Measurements from ENCODE around the gene PDGFRB. TPM values are rescaled to one million over a fixed set of nuclear protein-coding genes. Genes with fewer than 3 reads are reported as not detected.

The PDGFRB gene
- total RNA-seq, 1 experiment from 2014 or later = not detected

DNA sequence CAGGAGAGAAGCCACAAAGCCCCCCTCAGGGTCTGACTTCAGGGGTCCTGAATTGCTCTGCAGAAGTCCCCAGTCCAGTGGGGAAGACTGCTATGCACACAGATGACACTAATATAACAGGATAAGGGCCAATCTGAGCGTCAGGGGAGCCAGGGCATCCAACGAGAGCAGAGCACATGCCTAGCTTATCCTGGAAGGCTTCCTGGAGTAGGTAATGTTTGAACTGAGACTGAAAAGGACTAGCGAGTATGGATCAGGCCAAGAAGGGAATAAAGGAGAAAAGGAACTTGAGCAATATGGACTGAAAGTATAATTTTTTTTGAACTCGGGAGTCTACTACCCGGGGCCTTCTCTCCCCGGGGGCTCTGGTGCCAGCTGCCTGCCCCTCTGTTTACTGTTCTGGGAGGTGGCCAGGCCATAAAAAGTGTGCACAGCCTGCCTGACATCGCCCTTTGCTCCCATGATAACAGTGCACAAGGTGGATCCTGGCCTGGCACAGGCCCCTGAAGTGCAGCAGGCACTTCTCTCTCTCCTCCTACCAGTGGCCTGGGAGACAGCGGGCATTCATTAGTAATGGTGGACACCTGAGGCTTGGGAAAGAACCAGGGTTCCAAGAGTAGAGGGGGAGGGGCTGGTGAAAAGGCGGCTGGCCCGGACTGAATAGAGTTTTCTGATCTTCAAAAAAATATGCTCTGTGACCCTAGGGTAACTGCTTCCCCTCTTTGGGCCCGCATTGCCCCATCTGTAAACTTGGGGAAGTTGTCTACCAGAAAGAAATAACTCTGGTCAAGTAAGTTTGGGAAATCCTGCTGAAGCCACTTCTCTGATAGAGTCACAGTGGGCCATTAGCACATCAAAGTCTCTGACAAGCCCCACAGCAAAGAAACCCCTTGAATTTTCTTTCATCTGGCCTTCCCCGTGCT is 29.6 kb upstream of the PDGFRB start:
- Histone ChIP-seq H3K79me2 (ENCODE audit: low read length) (no peaks in the 10 kb centered on the region), H3K9ac (ENCODE audit: low read length) (no peak overlapping the region), H3K4me1 (ENCODE audit: low read length) (no peaks in the 10 kb centered on the region), H3K27ac (ENCODE audit: low read length) (no peak overlapping the region), H2AFZ (ENCODE audit: low read length) (no peak overlapping the region), H3K9me2 (replicated peaks; ENCODE audit: insufficient read depth, low read length) (no peaks in the 10 kb centered on the region), H3K4me2 (ENCODE audit: low read depth, low read length, poor library complexity, severe bottlenecking) (no peak overlapping the region), H3K27me3 (ENCODE audit: low read length) (no peaks in the 10 kb centered on the region), H4K20me1 (ENCODE audit: insufficient read depth, low read depth, low read length) (no peaks in the 10 kb centered on the region), H3K9me3 (ENCODE audit: low read length) (no peaks in the 10 kb centered on the region), H3K36me3 (ENCODE audit: insufficient read depth, low read length) (no peaks in the 10 kb centered on the region), H3K4me3 (ENCODE audit: low read length) (no peak overlapping the region)
- no peak for DNase-seq

GRCh38 chr5:150184006-150184405 is 28.4 kb upstream of the PDGFRB start:
- Histone ChIP-seq H3K4me1 (ENCODE audit: low read length) (no peaks in the 10 kb centered on the region), H3K27ac (ENCODE audit: low read length) (no peak overlapping the region), H3K79me2 (ENCODE audit: low read length) (no peaks in the 10 kb centered on the region), H3K4me3 (ENCODE audit: low read length) (no peak overlapping the region), H3K9me2 (replicated peaks; ENCODE audit: insufficient read depth, low read length) (no peaks in the 10 kb centered on the region), H3K27me3 (ENCODE audit: low read length) (no peaks in the 10 kb centered on the region), H3K9me3 (ENCODE audit: low read length) (no peaks in the 10 kb centered on the region), H2AFZ (ENCODE audit: low read length) (no peak overlapping the region), H3K9ac (ENCODE audit: low read length) (no peak overlapping the region), H4K20me1 (ENCODE audit: insufficient read depth, low read depth, low read length) (no peaks in the 10 kb centered on the region), H3K36me3 (ENCODE audit: insufficient read depth, low read length) (no peaks in the 10 kb centered on the region), H3K4me2 (ENCODE audit: low read depth, low read length, poor library complexity, severe bottlenecking) (no peak overlapping the region)
- DNase-seq = no peak

DNA sequence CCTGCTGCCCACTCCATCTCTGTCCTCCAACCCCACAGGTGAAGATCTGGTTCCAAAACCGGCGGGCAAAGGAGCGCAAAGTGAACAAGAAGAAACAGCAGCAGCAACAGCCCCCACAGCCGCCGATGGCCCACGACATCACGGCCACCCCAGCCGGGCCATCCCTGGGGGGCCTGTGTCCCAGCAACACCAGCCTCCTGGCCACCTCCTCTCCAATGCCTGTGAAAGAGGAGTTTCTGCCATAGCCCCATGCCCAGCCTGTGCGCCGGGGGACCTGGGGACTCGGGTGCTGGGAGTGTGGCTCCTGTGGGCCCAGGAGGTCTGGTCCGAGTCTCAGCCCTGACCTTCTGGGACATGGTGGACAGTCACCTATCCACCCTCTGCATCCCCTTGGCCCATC is 27.8 kb upstream of the PDGFRB start:
- Histone ChIP-seq H3K27ac (ENCODE audit: low read length) (no peak overlapping the region), H4K20me1 (ENCODE audit: insufficient read depth, low read depth, low read length) (no peaks in the 10 kb centered on the region), H3K9me3 (ENCODE audit: low read length) (no peaks in the 10 kb centered on the region), H3K79me2 (ENCODE audit: low read length) (no peaks in the 10 kb centered on the region), H3K36me3 (ENCODE audit: insufficient read depth, low read length) (no peaks in the 10 kb centered on the region), H3K4me2 (ENCODE audit: low read depth, low read length, poor library complexity, severe bottlenecking) (no peak overlapping the region), H3K4me1 (ENCODE audit: low read length) (no peaks in the 10 kb centered on the region), H3K27me3 (ENCODE audit: low read length) (no peaks in the 10 kb centered on the region), H3K9ac (ENCODE audit: low read length) (no peak overlapping the region), H2AFZ (ENCODE audit: low read length) (no peak overlapping the region), H3K9me2 (replicated peaks; ENCODE audit: insufficient read depth, low read length) (no peaks in the 10 kb centered on the region), H3K4me3 (ENCODE audit: low read length) (no peak overlapping the region)
- DNase-seq = no peak

DNA sequence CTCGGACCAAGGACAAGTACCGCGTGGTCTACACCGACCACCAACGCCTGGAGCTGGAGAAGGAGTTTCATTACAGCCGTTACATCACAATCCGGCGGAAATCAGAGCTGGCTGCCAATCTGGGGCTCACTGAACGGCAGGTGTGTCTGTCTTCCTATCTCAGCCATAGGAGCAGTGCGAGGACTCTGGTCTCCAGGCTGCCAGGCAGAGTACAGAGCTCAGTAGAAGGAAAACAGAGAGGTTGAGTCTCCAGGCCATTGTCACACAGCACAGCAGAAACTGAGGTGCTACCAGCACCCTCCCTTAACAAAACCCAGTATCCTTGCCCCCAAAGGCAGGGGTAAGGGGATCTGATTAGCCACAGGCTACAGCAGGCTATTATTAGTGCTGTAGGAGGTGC is 27.1 kb upstream of the PDGFRB start:
- no peak for DNase-seq
- Histone ChIP-seq H3K27me3 (ENCODE audit: low read length) (no peaks in the 10 kb centered on the region), H3K9me2 (replicated peaks; ENCODE audit: insufficient read depth, low read length) (no peaks in the 10 kb centered on the region), H3K36me3 (ENCODE audit: insufficient read depth, low read length) (no peaks in the 10 kb centered on the region), H3K9me3 (ENCODE audit: low read length) (no peaks in the 10 kb centered on the region), H4K20me1 (ENCODE audit: insufficient read depth, low read depth, low read length) (no peaks in the 10 kb centered on the region), H3K4me3 (ENCODE audit: low read length) (no peak overlapping the region), H2AFZ (ENCODE audit: low read length) (no peak overlapping the region), H3K9ac (ENCODE audit: low read length) (no peak overlapping the region), H3K4me1 (ENCODE audit: low read length) (no peaks in the 10 kb centered on the region), H3K27ac (ENCODE audit: low read length) (no peak overlapping the region), H3K4me2 (ENCODE audit: low read depth, low read length, poor library complexity, severe bottlenecking) (no peak overlapping the region), H3K79me2 (ENCODE audit: low read length) (no peaks in the 10 kb centered on the region)

- Histone ChIP-seq H3K9me3 (ENCODE audit: low read length) (no peaks in the 10 kb centered on the region), H3K4me2 (ENCODE audit: low read depth, low read length, poor library complexity, severe bottlenecking) (no peak overlapping the region), H3K4me3 (ENCODE audit: low read length) (no peak overlapping the region), H4K20me1 (ENCODE audit: insufficient read depth, low read depth, low read length) (no peaks in the 10 kb centered on the region), H2AFZ (ENCODE audit: low read length) (no peak overlapping the region), H3K36me3 (ENCODE audit: insufficient read depth, low read length) (no peaks in the 10 kb centered on the region), H3K4me1 (ENCODE audit: low read length) (no peaks in the 10 kb centered on the region), H3K27ac (ENCODE audit: low read length) (no peak overlapping the region), H3K9ac (ENCODE audit: low read length) (no peak overlapping the region), H3K27me3 (ENCODE audit: low read length) (no peaks in the 10 kb centered on the region), H3K9me2 (replicated peaks; ENCODE audit: insufficient read depth, low read length) (no peaks in the 10 kb centered on the region), H3K79me2 (ENCODE audit: low read length) (no peaks in the 10 kb centered on the region)
- no peak for DNase-seq
Observed at GRCh38 chr5:150181766-150182545, 26.3 kb upstream of the PDGFRB start.

- no peak overlapping the region for H3K4me2 ChIP-seq (ENCODE audit: low read depth, low read length, poor library complexity, severe bottlenecking)
- no peak for DNase-seq
- no peaks in the 10 kb centered on the region for H3K9me2 ChIP-seq (replicated peaks; ENCODE audit: insufficient read depth, low read length)
- no peak overlapping the region for H3K4me3 ChIP-seq (ENCODE audit: low read length)
- H3K36me3 ChIP-seq (ENCODE audit: insufficient read depth, low read length) = no peaks in the 10 kb centered on the region
- H3K9me3 ChIP-seq (ENCODE audit: low read length) = no peaks in the 10 kb centered on the region
- H3K27ac ChIP-seq (ENCODE audit: low read length) = no peak overlapping the region
- no peaks in the 10 kb centered on the region for H3K79me2 ChIP-seq (ENCODE audit: low read length)
- H3K4me1 ChIP-seq (ENCODE audit: low read length) = no peaks in the 10 kb centered on the region
- H4K20me1 ChIP-seq (ENCODE audit: insufficient read depth, low read depth, low read length) = no peaks in the 10 kb centered on the region
- no peaks in the 10 kb centered on the region for H3K27me3 ChIP-seq (ENCODE audit: low read length)
- no peak overlapping the region for H3K9ac ChIP-seq (ENCODE audit: low read length)
- H2AFZ ChIP-seq (ENCODE audit: low read length) = no peak overlapping the region
Observed at GRCh38 chr5:150181027-150181426, 25.4 kb upstream of the PDGFRB start.

GRCh38 chr5:150180241-150181026 is 24.8 kb upstream of the PDGFRB start:
- Histone ChIP-seq H4K20me1 (ENCODE audit: insufficient read depth, low read depth, low read length) (0 out of 2 replicates have a peak, but pooled peaks cover 4% of the 10 kb centered on the region), H3K4me1 (ENCODE audit: low read length) (no peaks in the 10 kb centered on the region), H3K9me2 (replicated peaks; ENCODE audit: insufficient read depth, low read length) (no peaks in the 10 kb centered on the region), H3K36me3 (ENCODE audit: insufficient read depth, low read length) (no peaks in the 10 kb centered on the region), H3K4me2 (ENCODE audit: low read depth, low read length, poor library complexity, severe bottlenecking) (no peak overlapping the region), H3K27ac (ENCODE audit: low read length) (no peak overlapping the region), H3K9me3 (ENCODE audit: low read length) (no peaks in the 10 kb centered on the region), H3K9ac (ENCODE audit: low read length) (no peak overlapping the region), H2AFZ (ENCODE audit: low read length) (no peak overlapping the region), H3K4me3 (ENCODE audit: low read length) (no peak overlapping the region), H3K27me3 (ENCODE audit: low read length) (no peaks in the 10 kb centered on the region), H3K79me2 (ENCODE audit: low read length) (no peaks in the 10 kb centered on the region)
- no peak for DNase-seq
